OCI-LY3 (cell line): ENCODE measurements around the gene SLC4A1.

Source experiments
- H2AFZ ChIP-seq: fragments of 200-600, 300-600 bp; shearing (Covaris generic); 2 replicates; pipeline ENCODE4 v1.6.0; 2014; ENCODE audit warnings: antibody characterized with exemption, low read depth, low read length
- H3K27ac ChIP-seq: fragments of 200-600, 300-600 bp; sonication (generic); 2 replicates; pipeline ENCODE4 v1.5.1; 2014; ENCODE audit warnings: mild to moderate bottlenecking, low read length, moderate library complexity, mixed read lengths
- H3K27me3 ChIP-seq: fragments of 200-600, 300-600 bp; sonication (generic); 2 replicates; pipeline ENCODE4 v1.6.1; 2014; ENCODE audit warnings: low read depth, low read length, mixed read lengths
- H3K36me3 ChIP-seq: fragments of 200-600, 300-600 bp; sonication (generic); replicated peaks from 2 replicates; pipeline ENCODE3; 2014; ENCODE audit warnings: low read depth, low read length, mixed read lengths
- H3K4me1 ChIP-seq: fragments of 300-600, 200-600 bp; sonication (generic); 2 replicates; pipeline ENCODE4 v1.6.1; 2014; ENCODE audit warnings: low read length, mixed read lengths
- H3K4me2 ChIP-seq: fragments of 200-600, 300-600 bp; sonication (generic); 2 replicates; pipeline ENCODE4 v1.6.1; 2014; ENCODE audit warnings: low read length, mixed read lengths
- H3K4me3 ChIP-seq: fragments of 300-600, 200-600 bp; sonication (generic); 2 replicates; pipeline ENCODE4 v1.5.1; 2014; ENCODE audit warnings: antibody characterized with exemption, mild to moderate bottlenecking, low read length, moderate library complexity
- H3K79me2 ChIP-seq: fragments of 300-600, 200-600 bp; shearing (Covaris generic); 2 replicates; pipeline ENCODE4 v1.6.1; 2014; ENCODE audit warnings: mild to moderate bottlenecking, low read length, mixed read lengths
- H3K9ac ChIP-seq: fragments of 300-600, 200-600 bp; shearing (Covaris generic); 2 replicates; pipeline ENCODE4 v1.6.0; 2014; ENCODE audit warnings: mild to moderate bottlenecking, low read length, moderate library complexity
- H3K9me3 ChIP-seq: fragments of 200-600, 300-600 bp; shearing (Covaris generic); 2 replicates; pipeline ENCODE4 v1.6.1; 2014; ENCODE audit warnings: low read length, mixed read lengths; ENCODE audit not compliant: insufficient read depth
- H4K20me1 ChIP-seq: fragments of 200-600, 300-600 bp; sonication (generic); 2 replicates; pipeline ENCODE4 v1.6.1; 2016; ENCODE audit warnings: low read length, mixed read lengths; ENCODE audit not compliant: insufficient read depth
- EZH2phosphoT487 ChIP-seq: fragments of 200-600 bp; shearing (Covaris generic); IDR thresholded peaks from 2 replicates; pipeline ENCODE4 v1.6.1; 2018; ENCODE audit warnings: antibody characterized with exemption, mixed run types, low read depth
- TF ChIP-seq, protein P1 (sequence below): fragments of 200-600, 300-600 bp; sonication (generic); IDR thresholded peaks from 2 replicates; pipeline ENCODE4 v1.5.1; 2014; ENCODE audit warnings: antibody characterized with exemption, low read length, low read depth

SLC4A1 gene

DNA sequence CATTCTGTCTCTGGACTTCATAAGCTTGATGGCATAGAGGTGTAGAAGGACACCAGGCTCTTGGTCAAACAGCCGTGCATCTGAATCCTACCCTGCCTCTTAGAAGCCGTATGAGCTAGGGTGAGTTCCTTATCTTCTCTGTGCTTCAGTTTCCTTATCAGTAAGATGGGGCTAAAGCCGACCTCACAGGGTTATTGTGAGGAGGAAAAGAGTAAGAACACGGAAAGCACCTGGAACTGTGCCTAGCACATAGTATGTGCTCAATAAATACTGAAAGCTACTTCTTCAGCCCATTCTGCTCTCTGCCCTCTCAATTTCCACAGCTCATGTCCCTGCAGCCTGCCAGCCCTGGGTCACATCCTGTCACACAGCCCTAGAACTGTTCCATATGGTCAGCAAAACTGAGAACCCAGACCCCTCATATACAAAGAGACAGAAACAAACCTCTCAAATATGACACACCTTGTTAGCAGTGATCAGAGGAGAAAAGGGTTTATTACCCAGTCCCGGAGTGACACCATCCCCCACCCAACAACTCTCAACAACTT lies 31.4 kb downstream of the SLC4A1 start:
- H3K4me1 ChIP-seq: peaks cover 12% of the 10 kb centered on the region
- no peak overlapping the region for H3K9ac ChIP-seq

DNA sequence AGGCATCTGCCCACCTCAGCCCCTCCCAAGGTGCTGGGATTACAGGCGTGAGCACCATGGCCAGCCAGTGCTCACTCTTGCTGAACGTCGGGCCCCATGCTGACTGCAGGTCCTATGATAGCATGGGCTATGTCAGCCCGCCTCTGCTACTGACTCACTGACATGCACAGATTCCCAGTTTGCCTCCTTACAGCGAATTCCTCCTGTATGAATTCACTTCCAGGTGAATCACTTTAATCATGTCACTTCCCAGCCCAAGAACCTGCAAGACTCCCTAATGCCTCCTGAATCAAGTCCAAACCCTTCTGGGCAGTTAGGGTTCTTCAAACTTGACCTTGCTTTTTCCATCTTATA lies 32.4 kb downstream of the SLC4A1 start:
- H3K4me1 ChIP-seq: peaks cover 12% of the 10 kb centered on the region; the same call in 1 of the 2 replicates
- TF ChIP-seq, protein P1, sequence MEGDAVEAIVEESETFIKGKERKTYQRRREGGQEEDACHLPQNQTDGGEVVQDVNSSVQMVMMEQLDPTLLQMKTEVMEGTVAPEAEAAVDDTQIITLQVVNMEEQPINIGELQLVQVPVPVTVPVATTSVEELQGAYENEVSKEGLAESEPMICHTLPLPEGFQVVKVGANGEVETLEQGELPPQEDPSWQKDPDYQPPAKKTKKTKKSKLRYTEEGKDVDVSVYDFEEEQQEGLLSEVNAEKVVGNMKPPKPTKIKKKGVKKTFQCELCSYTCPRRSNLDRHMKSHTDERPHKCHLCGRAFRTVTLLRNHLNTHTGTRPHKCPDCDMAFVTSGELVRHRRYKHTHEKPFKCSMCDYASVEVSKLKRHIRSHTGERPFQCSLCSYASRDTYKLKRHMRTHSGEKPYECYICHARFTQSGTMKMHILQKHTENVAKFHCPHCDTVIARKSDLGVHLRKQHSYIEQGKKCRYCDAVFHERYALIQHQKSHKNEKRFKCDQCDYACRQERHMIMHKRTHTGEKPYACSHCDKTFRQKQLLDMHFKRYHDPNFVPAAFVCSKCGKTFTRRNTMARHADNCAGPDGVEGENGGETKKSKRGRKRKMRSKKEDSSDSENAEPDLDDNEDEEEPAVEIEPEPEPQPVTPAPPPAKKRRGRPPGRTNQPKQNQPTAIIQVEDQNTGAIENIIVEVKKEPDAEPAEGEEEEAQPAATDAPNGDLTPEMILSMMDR: no peak
- TF ChIP-seq EZH2phosphoT487: no peak
- no peak overlapping the region for H3K4me3 ChIP-seq
- no peak overlapping the region for H2AFZ ChIP-seq
- no peak overlapping the region for H3K27ac ChIP-seq
- H3K4me2 ChIP-seq: no peak overlapping the region
- no peaks in the 10 kb centered on the region for H3K79me2 ChIP-seq
- no peaks in the 10 kb centered on the region for H3K9me3 ChIP-seq
- no peaks in the 10 kb centered on the region for H3K27me3 ChIP-seq
- no peaks in the 10 kb centered on the region for H3K36me3 ChIP-seq
- H4K20me1 ChIP-seq: no peaks in the 10 kb centered on the region
- no peak overlapping the region for H3K9ac ChIP-seq

More for the DNA sequence above, 31.4 kb downstream of the SLC4A1 start:
- no peaks in the 10 kb centered on the region for H4K20me1 ChIP-seq
- H3K36me3 ChIP-seq: no peaks in the 10 kb centered on the region
- TF ChIP-seq, protein P1: no peak
- no peak for TF ChIP-seq EZH2phosphoT487
- H3K9me3 ChIP-seq: no peaks in the 10 kb centered on the region
- H3K79me2 ChIP-seq: no peaks in the 10 kb centered on the region
- H2AFZ ChIP-seq: no peak overlapping the region
- H3K4me2 ChIP-seq: no peak overlapping the region
- H3K27me3 ChIP-seq: no peaks in the 10 kb centered on the region
- no peak overlapping the region for H3K27ac ChIP-seq
- H3K4me3 ChIP-seq: no peak overlapping the region

DNA sequence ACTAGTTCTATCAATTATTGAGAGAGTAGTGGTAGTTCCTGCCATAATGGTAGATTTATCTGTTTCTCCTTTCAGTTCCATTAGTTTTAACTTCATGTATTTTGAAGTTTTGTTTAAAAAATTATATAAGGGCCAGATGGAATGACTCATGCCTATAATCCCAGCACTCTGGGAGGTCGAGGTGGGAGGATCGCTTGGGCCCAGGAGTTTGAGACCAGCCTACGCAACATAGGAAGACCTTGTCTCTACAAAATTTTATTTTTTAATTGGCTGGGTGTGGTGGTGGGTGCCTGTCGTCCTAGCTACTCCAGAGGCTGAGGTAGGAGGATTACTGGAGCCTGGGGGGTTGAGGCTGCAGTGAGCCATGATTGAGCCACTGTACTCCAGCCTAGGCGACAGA lies 34.4 kb downstream of the SLC4A1 start:
- TF ChIP-seq, protein P1: no peak
- TF ChIP-seq EZH2phosphoT487: no peak

DNA sequence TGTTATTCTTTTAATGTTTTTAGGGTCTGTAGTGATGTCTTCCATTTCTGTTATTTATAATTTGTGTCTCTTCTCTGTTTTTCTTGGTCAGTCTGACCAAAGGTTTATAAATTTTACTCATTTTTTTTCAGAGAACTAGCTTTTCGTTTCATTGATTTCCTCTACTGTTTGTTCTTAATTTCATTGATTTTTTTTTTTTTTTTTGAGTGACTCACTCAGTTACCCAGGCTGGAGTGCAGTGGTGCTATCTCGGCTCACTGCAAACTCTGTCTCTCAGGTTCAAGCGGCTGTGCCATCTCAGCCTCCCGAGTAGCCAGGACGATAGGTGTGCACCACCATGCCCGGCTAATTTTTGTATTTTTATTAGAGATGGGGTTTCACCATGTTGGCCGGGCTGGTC lies 35.9 kb downstream of the SLC4A1 start:
- Histone ChIP-seq H3K27ac (no peak overlapping the region), H3K4me2 (no peak overlapping the region), H3K27me3 (no peaks in the 10 kb centered on the region), H3K9me3 (no peaks in the 10 kb centered on the region), H4K20me1 (no peaks in the 10 kb centered on the region), H3K4me3 (no peak overlapping the region), H3K36me3 (no peaks in the 10 kb centered on the region), H3K9ac (no peak overlapping the region), H3K4me1 (peaks cover 14% of the 10 kb centered on the region; the same call in 1 of the 2 replicates), H2AFZ (no peak overlapping the region), H3K79me2 (no peaks in the 10 kb centered on the region)
- TF ChIP-seq, protein P1: no peak
- TF ChIP-seq EZH2phosphoT487: no peak

More for the DNA sequence above, 34.4 kb downstream of the SLC4A1 start:
- Histone ChIP-seq H3K27me3 (no peaks in the 10 kb centered on the region), H3K9ac (no peak overlapping the region), H3K36me3 (no peaks in the 10 kb centered on the region), H3K4me3 (no peak overlapping the region), H2AFZ (no peak overlapping the region), H3K4me1 (peaks cover 12% of the 10 kb centered on the region; the same call in 1 of the 2 replicates), H3K79me2 (no peaks in the 10 kb centered on the region), H3K27ac (no peak overlapping the region), H4K20me1 (no peaks in the 10 kb centered on the region), H3K4me2 (no peak overlapping the region), H3K9me3 (no peaks in the 10 kb centered on the region)
